K562 (cell line): ENCODE measurements around the gene LIPT1. TPM values are rescaled to one million over a fixed set of nuclear protein-coding genes. Genes with fewer than 3 reads are reported as not detected.

ENCODE experiments used
- CBX5 ChIP-seq: IDR thresholded peaks from 2 replicates; pipeline ENCODE4 v1.6.1; 2014; ENCODE audit warnings: low read depth, borderline replicate concordance
- EP400 ChIP-seq: fragments of 450-650 bp; IDR thresholded peaks from 2 replicates; pipeline ENCODE4 v1.6.1; 2017; ENCODE audit warnings: antibody characterized with exemption, mild to moderate bottlenecking, moderate library complexity
- FOXK2 ChIP-seq, 2 experiments: fragments of 450-650 bp; IDR thresholded peaks in 1 of 2; conservative IDR thresholded peaks in 1 of 2; 2 replicates each; pipeline ENCODE4 v1.6.1; 2016; ENCODE audit warnings: low read depth in 2 of 2, mild to moderate bottlenecking in 1 of 2
- HEY1 ChIP-seq: fragments of 250-450 bp; sonication (Bioruptor Pico); IDR thresholded peaks from 2 replicates; pipeline ENCODE4 v1.5.0; 2020; ENCODE audit warnings: mild to moderate bottlenecking, moderate library complexity, borderline replicate concordance
- JUND ChIP-seq, 2 experiments: IDR thresholded peaks; 2 replicates in 1 of 2; 3 replicates in 1 of 2; pipeline ENCODE4 v1.6.1; 2011; ENCODE audit warnings: borderline replicate concordance in 2 of 2, low read depth in 2 of 2, low read length in 2 of 2, improper control_type of control experiment in 1 of 2, missing biosample characterization in 1 of 2, missing genetic modification characterization in 1 of 2, missing genetic modification reagents in 1 of 2
- ZBTB7A ChIP-seq: IDR thresholded peaks from 2 replicates; pipeline ENCODE4 v1.6.1; 2011; ENCODE audit warnings: low read depth, mild to moderate bottlenecking, low read length, moderate library complexity, borderline replicate concordance; ENCODE audit not compliant: control insufficient read depth
- ZC3H11A ChIP-seq: IDR thresholded peaks from 2 replicates; pipeline ENCODE4 v1.6.1; 2012; ENCODE audit warnings: low read depth, low read length, improper control_type of control experiment
- ZNF197 ChIP-seq: fragments of 200-800 bp; sonication (Bioruptor generic); IDR thresholded peaks from 2 replicates; pipeline ENCODE4 v1.6.1; 2016; ENCODE audit warnings: low read depth, missing genetic modification characterization, missing compliant biosample characterization
- ZNF77 ChIP-seq: fragments of 250-450 bp; sonication (Bioruptor Pico); IDR thresholded peaks from 2 replicates; pipeline ENCODE4 v1.5.0; 2020
- polyA plus RNA-seq, 8 experiments: library from polyadenylated mRNA; depleted of rRNA in 4 of 8; stranded (reverse) in 5 of 8; unstranded in 3 of 8; fragments of >200 nt; fragmentation: Nextera tagmentation in 2 of 8; fragmentation: Illumina TruSeq in 1 of 8; extraction: Ambion mirVana in 2 of 8; extraction: Trizol in 1 of 8; gene quantifications; 2 replicates each; pipeline versions ENCODE4 v1.2.1 to v1.2.3, GENCODE V29; 2011 to 2014; ENCODE audit warnings: inconsistent platforms in 1 of 8, missing spikeins in 1 of 8
- total RNA-seq, 7 experiments: library from RNA; depleted of rRNA in 6 of 7; stranded (reverse); fragments of >200 nt in 6 of 7; fragmentation: Illumina TruSeq in 2 of 7; extraction: Trizol in 2 of 7; gene quantifications; 2 replicates each; pipeline versions ENCODE4 v1.2.1 to v1.2.3, GENCODE V29; 2011 to 2021; ENCODE audit warnings: low replicate concordance in 1 of 7
- TF ChIP-seq, protein P1 (sequence below): fragments of 250-450 bp; sonication (Bioruptor Pico); IDR thresholded peaks from 2 replicates; pipeline ENCODE4 v1.4.0; 2020
- TF ChIP-seq, protein P2 (sequence below): conservative IDR thresholded peaks from 2 replicates; pipeline ENCODE4 v1.6.1; 2011; ENCODE audit warnings: low read depth, mild to moderate bottlenecking, low read length; ENCODE audit not compliant: control insufficient read depth
- TF ChIP-seq, protein P3 (sequence below): fragments of 450-650 bp; IDR thresholded peaks from 2 replicates; pipeline ENCODE4 v1.6.1; 2016; ENCODE audit warnings: borderline replicate concordance

The LIPT1 gene
- total and polyA plus RNA-seq, 9 of the 15 experiments (the other 6 are each of a cell fraction or from before 2014, with no cell fraction given), result 6.4 to 18.3 (median 11.6) TPM

DNA sequence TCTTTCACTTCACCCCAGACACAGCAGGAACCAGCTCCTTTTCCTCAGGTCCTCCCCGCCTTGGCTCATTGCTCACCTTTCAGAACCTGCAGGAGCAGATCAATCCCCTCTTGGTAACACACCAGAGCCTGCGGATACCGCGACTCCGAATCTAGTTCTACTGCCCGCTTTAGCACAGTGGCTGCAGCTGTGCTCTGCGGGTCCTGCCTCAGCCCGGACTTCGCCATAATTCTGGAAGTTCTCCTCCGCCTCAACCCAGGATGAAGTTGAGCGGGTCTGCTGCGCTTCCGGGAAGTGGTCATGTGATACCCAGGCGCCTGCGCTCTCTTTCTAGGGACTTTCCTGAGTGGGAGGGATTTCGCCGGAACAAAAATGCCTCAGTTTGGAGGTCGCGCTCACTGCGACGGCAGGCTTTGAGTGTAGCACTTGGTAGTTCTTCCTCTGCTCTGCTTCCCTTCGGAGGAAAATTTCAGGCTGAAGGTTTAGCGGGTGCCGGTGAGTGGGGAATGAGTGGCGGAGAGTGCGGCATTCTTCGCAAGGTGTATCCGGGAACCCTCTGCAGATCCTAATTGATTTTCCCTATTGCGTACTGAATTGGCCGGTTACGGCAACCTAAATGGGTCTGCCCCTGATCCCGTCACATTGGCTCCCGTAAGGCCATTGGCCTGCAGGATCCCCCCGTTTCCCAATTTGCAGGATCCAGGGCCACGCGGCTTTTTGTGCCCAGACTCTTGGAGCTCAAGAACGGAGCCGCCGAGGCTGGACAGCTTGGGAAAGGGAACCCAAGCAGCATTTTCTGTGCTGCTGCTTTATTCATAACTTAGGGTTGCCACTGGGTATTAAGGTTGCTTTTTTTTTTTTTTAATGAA lies 26.2 kb downstream of the LIPT1 start, which contains the start of the genes MITD1 and MRPL30 (continued):
- TF ChIP-seq, protein P1, sequence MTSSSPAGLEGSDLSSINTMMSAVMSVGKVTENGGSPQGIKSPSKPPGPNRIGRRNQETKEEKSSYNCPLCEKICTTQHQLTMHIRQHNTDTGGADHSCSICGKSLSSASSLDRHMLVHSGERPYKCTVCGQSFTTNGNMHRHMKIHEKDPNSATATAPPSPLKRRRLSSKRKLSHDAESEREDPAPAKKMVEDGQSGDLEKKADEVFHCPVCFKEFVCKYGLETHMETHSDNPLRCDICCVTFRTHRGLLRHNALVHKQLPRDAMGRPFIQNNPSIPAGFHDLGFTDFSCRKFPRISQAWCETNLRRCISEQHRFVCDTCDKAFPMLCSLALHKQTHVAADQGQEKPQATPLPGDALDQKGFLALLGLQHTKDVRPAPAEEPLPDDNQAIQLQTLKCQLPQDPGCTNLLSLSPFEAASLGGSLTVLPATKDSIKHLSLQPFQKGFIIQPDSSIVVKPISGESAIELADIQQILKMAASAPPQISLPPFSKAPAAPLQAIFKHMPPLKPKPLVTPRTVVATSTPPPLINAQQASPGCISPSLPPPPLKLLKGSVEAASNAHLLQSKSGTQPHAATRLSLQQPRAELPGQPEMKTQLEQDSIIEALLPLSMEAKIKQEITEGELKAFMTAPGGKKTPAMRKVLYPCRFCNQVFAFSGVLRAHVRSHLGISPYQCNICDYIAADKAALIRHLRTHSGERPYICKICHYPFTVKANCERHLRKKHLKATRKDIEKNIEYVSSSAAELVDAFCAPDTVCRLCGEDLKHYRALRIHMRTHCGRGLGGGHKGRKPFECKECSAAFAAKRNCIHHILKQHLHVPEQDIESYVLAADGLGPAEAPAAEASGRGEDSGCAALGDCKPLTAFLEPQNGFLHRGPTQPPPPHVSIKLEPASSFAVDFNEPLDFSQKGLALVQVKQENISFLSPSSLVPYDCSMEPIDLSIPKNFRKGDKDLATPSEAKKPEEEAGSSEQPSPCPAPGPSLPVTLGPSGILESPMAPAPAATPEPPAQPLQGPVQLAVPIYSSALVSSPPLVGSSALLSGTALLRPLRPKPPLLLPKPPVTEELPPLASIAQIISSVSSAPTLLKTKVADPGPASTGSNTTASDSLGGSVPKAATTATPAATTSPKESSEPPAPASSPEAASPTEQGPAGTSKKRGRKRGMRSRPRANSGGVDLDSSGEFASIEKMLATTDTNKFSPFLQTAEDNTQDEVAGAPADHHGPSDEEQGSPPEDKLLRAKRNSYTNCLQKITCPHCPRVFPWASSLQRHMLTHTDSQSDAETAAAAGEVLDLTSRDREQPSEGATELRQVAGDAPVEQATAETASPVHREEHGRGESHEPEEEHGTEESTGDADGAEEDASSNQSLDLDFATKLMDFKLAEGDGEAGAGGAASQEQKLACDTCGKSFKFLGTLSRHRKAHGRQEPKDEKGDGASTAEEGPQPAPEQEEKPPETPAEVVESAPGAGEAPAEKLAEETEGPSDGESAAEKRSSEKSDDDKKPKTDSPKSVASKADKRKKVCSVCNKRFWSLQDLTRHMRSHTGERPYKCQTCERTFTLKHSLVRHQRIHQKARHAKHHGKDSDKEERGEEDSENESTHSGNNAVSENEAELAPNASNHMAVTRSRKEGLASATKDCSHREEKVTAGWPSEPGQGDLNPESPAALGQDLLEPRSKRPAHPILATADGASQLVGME (CRISPR knock-in tag), result peak; percentile 32; the same call in 1 of the 2 replicates
- TF ChIP-seq, protein P2, sequence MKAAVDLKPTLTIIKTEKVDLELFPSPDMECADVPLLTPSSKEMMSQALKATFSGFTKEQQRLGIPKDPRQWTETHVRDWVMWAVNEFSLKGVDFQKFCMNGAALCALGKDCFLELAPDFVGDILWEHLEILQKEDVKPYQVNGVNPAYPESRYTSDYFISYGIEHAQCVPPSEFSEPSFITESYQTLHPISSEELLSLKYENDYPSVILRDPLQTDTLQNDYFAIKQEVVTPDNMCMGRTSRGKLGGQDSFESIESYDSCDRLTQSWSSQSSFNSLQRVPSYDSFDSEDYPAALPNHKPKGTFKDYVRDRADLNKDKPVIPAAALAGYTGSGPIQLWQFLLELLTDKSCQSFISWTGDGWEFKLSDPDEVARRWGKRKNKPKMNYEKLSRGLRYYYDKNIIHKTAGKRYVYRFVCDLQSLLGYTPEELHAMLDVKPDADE, result peak; percentile 72
- TF ChIP-seq FOXK2 (conservative IDR thresholded peaks at IDR 0.05 in 1 of 2, IDR thresholded peaks at IDR 0.05 in 1 of 2; ENCODE audit: low read depth in 2 of 2) (peak; percentile 48 to 81; a peak in 3 of 4 replicates), HEY1 (CRISPR knock-in tag) (no peak), JUND (IDR thresholded peaks at IDR 0.05; ENCODE audit: borderline replicate concordance, low read depth, low read length) (peak; percentile 80), JUND (tag; IDR thresholded peaks at IDR 0.05; ENCODE audit: borderline replicate concordance, low read depth, low read length) (peak; percentile 61; the same call in 1 of the 3 replicates), ZBTB7A (peak; percentile 71; the same call in 1 of the 2 replicates), CBX5 (no peak; the same call in 1 of the 2 replicates), ZNF77 (no peak), ZNF197 (CRISPR knock-in tag) (0 out of 2 replicates have a peak, but pooled peaks have one; percentile 48), ZC3H11A (peak; percentile 94; the same call in 1 of the 2 replicates), EP400 (peak; percentile 92)
- TF ChIP-seq, protein P3, sequence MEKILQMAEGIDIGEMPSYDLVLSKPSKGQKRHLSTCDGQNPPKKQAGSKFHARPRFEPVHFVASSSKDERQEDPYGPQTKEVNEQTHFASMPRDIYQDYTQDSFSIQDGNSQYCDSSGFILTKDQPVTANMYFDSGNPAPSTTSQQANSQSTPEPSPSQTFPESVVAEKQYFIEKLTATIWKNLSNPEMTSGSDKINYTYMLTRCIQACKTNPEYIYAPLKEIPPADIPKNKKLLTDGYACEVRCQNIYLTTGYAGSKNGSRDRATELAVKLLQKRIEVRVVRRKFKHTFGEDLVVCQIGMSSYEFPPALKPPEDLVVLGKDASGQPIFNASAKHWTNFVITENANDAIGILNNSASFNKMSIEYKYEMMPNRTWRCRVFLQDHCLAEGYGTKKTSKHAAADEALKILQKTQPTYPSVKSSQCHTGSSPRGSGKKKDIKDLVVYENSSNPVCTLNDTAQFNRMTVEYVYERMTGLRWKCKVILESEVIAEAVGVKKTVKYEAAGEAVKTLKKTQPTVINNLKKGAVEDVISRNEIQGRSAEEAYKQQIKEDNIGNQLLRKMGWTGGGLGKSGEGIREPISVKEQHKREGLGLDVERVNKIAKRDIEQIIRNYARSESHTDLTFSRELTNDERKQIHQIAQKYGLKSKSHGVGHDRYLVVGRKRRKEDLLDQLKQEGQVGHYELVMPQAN, result peak; percentile 90
